HFF-Myc (cell line): ENCODE data around the gene CALML4.
A peak's percentile ranks its signal among the peaks of the same experiment; 100 is the strongest.

ENCODE experiments used
- DNase-seq: peaks from one replicate; pipeline ENCODE4 v3.0.0-alpha.2; 2011; ENCODE audit warnings: low read depth; ENCODE audit errors: extremely low read depth
- H3K4me3 ChIP-seq: replicated peaks from 2 replicates; pipeline ENCODE4 v1.5.1; 2011; ENCODE audit warnings: low read depth, mild to moderate bottlenecking, control low read depth, low read length
- TF ChIP-seq, protein P1 (sequence below): IDR thresholded peaks from 2 replicates; pipeline ENCODE4 v1.5.1; 2012; ENCODE audit warnings: mild to moderate bottlenecking, low read depth, low read length, control low read depth; ENCODE audit errors: missing control alignments

Gene CALML4

DNA sequence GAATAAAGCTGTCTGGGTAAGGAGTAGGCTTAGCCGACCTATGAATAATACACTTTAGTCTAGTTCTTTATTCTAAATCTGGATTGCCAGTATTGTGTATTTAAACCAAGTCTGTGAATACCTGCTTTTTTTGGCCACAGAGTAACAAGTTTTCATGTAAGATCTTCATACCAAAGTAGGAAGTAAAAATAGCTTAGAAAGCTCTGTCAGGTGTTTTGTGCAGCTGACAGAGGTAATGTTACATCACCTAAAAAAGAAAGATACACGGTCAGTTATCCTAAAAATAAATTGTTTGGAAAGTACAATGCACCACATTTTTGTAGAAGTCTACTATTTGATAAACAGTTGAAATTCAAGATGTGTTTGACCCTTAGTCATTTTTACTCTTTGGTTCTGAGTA is 16.5 kb downstream of the CALML4 start:
- no peak for DNase-seq
- TF ChIP-seq, protein P1, sequence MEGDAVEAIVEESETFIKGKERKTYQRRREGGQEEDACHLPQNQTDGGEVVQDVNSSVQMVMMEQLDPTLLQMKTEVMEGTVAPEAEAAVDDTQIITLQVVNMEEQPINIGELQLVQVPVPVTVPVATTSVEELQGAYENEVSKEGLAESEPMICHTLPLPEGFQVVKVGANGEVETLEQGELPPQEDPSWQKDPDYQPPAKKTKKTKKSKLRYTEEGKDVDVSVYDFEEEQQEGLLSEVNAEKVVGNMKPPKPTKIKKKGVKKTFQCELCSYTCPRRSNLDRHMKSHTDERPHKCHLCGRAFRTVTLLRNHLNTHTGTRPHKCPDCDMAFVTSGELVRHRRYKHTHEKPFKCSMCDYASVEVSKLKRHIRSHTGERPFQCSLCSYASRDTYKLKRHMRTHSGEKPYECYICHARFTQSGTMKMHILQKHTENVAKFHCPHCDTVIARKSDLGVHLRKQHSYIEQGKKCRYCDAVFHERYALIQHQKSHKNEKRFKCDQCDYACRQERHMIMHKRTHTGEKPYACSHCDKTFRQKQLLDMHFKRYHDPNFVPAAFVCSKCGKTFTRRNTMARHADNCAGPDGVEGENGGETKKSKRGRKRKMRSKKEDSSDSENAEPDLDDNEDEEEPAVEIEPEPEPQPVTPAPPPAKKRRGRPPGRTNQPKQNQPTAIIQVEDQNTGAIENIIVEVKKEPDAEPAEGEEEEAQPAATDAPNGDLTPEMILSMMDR, result no peak
- H3K4me3 ChIP-seq, result no peak overlapping the region

DNA sequence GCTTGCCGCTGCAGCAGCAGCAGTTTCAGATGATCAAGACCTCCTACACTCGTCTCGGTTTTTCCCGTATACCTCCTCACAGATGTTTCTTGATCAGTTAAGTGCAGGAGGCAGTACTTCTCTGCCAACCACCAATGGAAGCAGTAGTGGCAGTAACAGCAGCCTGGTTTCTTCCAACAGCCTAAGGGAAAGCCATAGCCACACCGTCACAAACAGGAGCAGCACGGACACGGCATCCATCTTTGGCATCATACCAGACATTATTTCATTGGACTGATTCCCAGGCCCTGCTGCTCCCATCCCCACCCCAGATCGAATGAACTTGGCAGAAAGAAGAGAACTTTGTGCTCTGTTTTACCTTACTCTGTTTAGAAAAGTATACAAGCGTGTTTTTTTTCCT is 17.6 kb downstream of the CALML4 start:
- peak; percentile 77 for DNase-seq
- TF ChIP-seq, protein P1, result no peak
- peak overlapping the region; percentile 10 for H3K4me3 ChIP-seq

DNA sequence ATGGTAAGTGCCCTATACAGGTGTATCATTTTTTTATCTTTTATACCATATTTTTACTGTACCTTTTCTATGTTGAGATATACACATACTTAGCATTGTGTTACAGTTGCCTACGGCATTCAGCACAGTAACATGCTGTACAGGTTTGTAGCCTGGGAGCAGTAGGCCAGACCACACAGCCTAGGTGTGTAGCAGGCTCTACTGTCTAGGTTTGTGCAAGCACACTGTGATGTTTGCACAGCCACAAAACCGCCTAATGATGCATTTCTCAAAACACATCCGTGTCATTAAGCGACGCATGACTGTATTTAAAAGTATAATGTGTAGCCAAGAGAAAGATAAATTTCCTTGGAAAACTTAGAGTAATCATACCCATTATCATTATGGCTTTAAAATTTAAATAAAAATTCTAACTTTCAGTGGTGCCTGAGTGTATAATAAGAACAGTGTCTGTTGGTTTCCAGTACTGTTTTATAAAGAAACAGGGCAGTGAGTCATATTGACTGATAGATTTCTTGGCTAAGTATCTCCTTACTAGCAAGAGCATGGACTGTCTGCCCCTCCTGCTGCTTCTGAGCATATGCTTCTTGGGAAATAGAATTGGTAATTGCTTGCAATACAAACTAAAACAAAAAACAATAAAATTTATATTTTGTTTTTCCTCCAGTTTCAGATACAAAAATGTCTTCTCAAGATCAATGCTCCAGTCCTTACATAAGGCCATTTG is 18.3 kb downstream of the CALML4 start:
- TF ChIP-seq, protein P1, result no peak
- DNase-seq, result peak; percentile 33
- H3K4me3 ChIP-seq, result no peak overlapping the region

DNA sequence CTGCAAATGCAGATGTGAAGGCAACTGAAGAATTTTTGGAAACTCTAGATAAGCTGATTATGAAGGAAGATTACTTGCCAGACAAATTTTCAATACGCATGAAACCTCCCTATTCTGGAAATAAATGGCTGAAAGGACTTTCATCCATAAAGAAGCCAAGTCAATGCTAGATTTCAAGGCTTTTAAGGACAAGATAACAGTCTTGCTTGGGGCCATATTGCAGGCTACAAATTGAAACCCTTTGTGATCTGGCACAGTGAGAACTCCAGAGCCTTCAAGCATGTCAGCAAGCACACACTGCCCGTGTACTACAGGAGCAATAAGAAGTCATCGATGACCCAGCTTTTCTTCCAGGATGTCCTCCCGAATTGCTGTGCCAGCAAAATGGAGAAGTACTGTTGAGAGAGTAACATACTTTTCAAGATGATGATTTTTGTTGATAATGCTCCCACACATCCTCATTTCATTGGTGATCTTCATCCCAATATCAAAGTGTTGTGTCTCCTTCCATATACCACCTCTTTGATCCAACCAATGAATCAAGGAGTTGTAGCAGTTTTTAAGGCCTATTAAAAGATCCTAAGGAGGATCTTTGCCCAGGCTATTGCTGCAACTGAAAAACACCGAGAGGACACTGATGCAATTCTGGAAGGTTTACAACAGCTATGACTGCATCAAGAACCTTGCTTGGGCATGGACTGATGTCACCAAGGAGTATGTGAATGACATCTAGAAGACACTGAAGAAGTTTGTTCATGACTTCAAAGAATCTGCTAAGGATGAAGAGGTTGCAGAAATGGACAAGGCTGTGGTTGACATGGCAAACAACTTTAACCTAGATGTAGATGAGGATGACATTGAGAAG is 20.3 kb downstream of the CALML4 start:
- no peak overlapping the region for H3K4me3 ChIP-seq
- no peak for DNase-seq
- TF ChIP-seq, protein P1, result no peak

DNA sequence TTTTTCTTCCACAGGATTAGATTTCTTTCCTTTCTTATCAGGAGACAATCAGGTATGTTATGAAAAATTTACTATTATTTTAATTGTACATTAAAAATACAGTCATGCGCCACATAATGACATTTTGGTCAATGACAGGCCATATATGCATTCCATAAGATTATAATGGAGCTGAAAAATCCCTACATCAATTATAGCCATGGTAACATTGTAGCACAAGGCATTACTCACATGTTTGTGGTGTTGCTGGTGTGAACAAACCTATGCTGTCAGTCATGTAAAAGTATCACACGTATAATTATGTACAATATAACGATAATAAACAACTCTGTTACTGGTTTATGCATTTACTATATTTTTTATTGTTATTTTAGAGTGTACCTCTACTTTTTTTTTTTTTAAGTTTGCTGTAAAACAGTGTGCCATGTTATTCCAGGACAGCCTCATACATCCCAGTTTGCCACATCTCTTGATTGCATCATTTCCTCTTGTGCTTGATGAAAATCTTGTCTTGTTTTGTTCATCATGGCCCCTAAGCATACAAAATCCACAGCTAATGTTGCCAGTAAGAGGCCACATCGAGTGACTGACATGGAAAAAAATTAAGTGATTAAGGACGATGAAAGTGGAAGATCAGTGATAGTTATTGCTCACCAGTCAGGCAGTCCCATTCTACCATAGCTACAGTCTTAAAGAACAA is 21.4 kb downstream of the CALML4 start:
- TF ChIP-seq, protein P1, result no peak
- DNase-seq, result no peak
- no peak overlapping the region for H3K4me3 ChIP-seq

DNA sequence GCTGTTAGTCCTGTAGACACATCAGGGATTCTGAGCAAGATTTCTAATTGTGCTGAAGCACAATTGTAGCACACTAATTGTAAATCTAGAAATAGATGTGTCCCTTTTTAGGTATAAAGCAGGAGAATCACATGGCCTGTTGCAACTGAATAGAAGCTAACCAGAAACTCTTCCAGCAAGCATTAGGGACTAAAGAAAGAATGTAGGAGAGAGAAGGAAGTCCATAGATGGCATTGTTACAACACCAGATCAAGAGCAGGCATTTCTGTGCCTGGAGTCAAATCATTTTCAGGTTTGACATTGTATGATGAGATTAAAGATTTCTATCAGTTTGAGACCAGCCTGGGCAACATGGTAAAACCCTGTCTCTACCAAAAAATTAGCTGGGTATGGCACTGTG is 27.4 kb downstream of the CALML4 start:
- H3K4me3 ChIP-seq, result no peak overlapping the region
- TF ChIP-seq, protein P1, result no peak
- no peak for DNase-seq
